RWPE1 (cell line): ENCODE measurements around the gene TBC1D10B.

Source experiments
- CTCF ChIA-PET: fragments of 350-600 bp; sonication (Branson Sonifier 250); formaldehyde crosslinking; extraction: SDS; loops from one replicate; lab custom pipeline; 2021; lab: Yijun Ruan, JAX
- POLR2A ChIA-PET: fragments of 400-600 bp; formaldehyde crosslinking; extraction: SDS; loops from one replicate; lab custom pipeline; 2020; ENCODE audit warnings: antibody characterized with exemption; ENCODE audit not compliant: low non-redundant PET; lab: Yijun Ruan, JAX
- DNase-seq: peaks from one replicate; pipeline ENCODE4 v3.0.0; 2012; ENCODE audit warnings: low spot score
- H3K27ac ChIP-seq: fragments of 450-650 bp; 2 replicates; pipeline ENCODE4 v1.5.1; 2017
- CTCF ChIP-seq: fragments of 450-650 bp; conservative IDR thresholded peaks from 2 replicates; pipeline ENCODE4 v1.5.1; 2017; ENCODE audit warnings: low read depth, mild to moderate bottlenecking

The TBC1D10B gene

DNA sequence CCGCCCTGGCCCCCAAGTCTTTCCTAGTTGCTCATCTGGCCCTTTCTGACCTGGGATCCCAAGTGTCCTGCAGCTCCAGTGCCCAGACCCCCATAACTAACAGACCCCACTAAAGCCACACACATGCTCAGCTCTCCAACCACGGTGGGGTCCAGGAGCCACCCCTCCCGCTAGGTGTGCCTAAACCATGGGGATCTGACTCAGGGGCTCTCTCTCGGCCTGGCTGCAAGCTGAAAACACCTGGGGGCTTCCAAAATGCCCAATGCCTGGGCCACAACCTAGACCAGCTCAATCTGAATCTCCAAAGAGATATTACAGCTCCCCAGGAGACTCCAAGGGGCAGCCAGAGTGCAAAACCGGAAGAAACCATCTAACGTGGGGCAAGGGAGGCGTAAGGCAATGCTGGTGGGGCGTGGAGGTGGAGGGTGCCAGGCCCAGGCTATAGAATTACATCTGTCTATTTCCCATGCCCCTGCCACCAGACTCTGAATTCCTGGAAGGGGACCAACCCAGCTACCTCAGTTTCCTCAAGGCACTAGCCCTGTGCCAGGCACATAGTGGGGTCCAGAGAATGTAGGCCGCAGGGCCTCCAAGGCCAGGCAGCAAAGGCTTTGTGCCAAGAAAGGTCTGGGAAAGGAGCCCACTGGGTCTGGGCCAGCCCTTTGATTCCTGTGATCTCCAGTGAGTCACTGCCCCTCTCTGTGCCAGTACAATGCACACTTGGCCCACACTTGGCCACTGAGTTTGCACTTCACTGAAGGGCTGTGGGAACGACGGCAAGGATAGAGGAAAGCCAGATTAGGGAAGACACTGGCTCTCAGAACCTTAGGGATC, 18.5 kb downstream of the TBC1D10B start:
- H3K27ac ChIP-seq, result peak overlapping the region; percentile 95
- TF ChIP-seq CTCF, result no peak
- ChIA-PET POLR2A (no interaction called here), CTCF (interaction anchor here (0.6 kb wide), 1 partner anchor 51 kb away, joined by 3 read pairs; no protein-coding TSS in a partner anchor)
- DNase-seq, result no peak

GRCh38 chr16:30351001-30351441, 19.3 kb downstream of the TBC1D10B start:
- TF ChIP-seq CTCF, result no peak
- POLR2A ChIA-PET, result no interaction called here
- H3K27ac ChIP-seq, result peak overlapping the region; percentile 95
- CTCF ChIA-PET, result interaction anchor here (0.6 kb wide), 1 partner anchor 52 kb away, joined by 3 read pairs; no protein-coding TSS in a partner anchor
- DNase-seq, result no peak

GRCh38 chr16:30350134-30350871, 20.0 kb downstream of the TBC1D10B start:
- no peak overlapping the region; the same call in 1 of the 2 replicates for H3K27ac ChIP-seq
- POLR2A ChIA-PET, result no interaction called here
- DNase-seq, result no peak
- TF ChIP-seq CTCF, result no peak
- CTCF ChIA-PET, result no interaction called here

- no peak for DNase-seq
- TF ChIP-seq CTCF, result no peak
- ChIA-PET POLR2A (no interaction called here), CTCF (no interaction called here)
- H3K27ac ChIP-seq, result no peak overlapping the region
Measured at GRCh38 chr16:30349675-30350074, 20.6 kb downstream of the TBC1D10B start.

- ChIA-PET CTCF (no interaction called here), POLR2A (no interaction called here)
- H3K27ac ChIP-seq, result no peak overlapping the region
- no peak for TF ChIP-seq CTCF
- DNase-seq, result no peak
Measured at GRCh38 chr16:30348929-30349328, 21.4 kb downstream of the TBC1D10B start.

GRCh38 chr16:30348113-30348512, 22.2 kb downstream of the TBC1D10B start:
- no peak overlapping the region for H3K27ac ChIP-seq
- DNase-seq, result no peak
- no peak for TF ChIP-seq CTCF
- ChIA-PET POLR2A (no interaction called here), CTCF (no interaction called here)
